Suprapubic skin (tissue), 3 donors: ENCODE results near the gene RMI2.

Source experiments
- CTCF ChIP-seq, 2 donors: fragments of 200-600 bp in 1 of 2; fragments of 450-650 bp in 1 of 2; sonication (generic) in 1 of 2; IDR thresholded peaks; one replicate each; pipeline ENCODE4 v1.5.1; 2016 to 2019; ENCODE audit warnings: antibody characterized with exemption in 2 of 2, mild to moderate bottlenecking in 1 of 2, moderate library complexity in 1 of 2
- EP300 ChIP-seq: sonication (generic); formaldehyde crosslinking; IDR thresholded peaks from one replicate; pipeline ENCODE4 v1.6.1; 2017; ENCODE audit warnings: antibody characterized with exemption

- TF ChIP-seq EP300 = no peak
- TF ChIP-seq CTCF (IDR thresholded peaks at IDR 0.05) = no peak
These were observed 42.3 kb upstream of the RMI2 start for GRCh38 chr16:11302977-11303376.
